Subcutaneous abdominal adipose tissue (tissue), 5 donors: ENCODE results near the gene TOMM40L.

Experiments used
- H3K27ac ChIP-seq: one replicate; pipeline ENCODE4 v1.7.0; 2013; ENCODE audit warnings: low read depth, mild to moderate bottlenecking, inconsistent platforms, low read length, moderate library complexity
- H3K27me3 ChIP-seq, 5 donors: one replicate each; pipeline ENCODE4 v1.7.0; 2013; ENCODE audit warnings: low read length in 5 of 5, inconsistent platforms in 1 of 5; ENCODE audit not compliant: control insufficient read depth in 5 of 5, insufficient read depth in 4 of 5
- H3K36me3 ChIP-seq, 5 donors: one replicate each; pipeline ENCODE4 v1.7.0; 2013; ENCODE audit warnings: low read length in 5 of 5; ENCODE audit not compliant: control insufficient read depth in 5 of 5, insufficient read depth in 5 of 5
- H3K4me1 ChIP-seq, 5 donors: one replicate each; pipeline ENCODE4 v1.7.0; 2013; ENCODE audit warnings: low read length in 5 of 5, mild to moderate bottlenecking in 3 of 5, moderate library complexity in 1 of 5; ENCODE audit not compliant: control insufficient read depth in 5 of 5, insufficient read depth in 5 of 5
- H3K4me3 ChIP-seq, 5 donors: one replicate each; pipeline ENCODE4 v1.7.0; 2013; ENCODE audit warnings: low read length in 5 of 5, low read depth in 1 of 5
- H3K9ac ChIP-seq, 5 donors: one replicate each; pipeline ENCODE4 v1.7.0; 2013; ENCODE audit warnings: low read length in 5 of 5, mild to moderate bottlenecking in 4 of 5, moderate library complexity in 3 of 5
- H3K9me3 ChIP-seq, 5 donors: one replicate each; pipeline ENCODE4 v1.7.0; 2013; ENCODE audit warnings: low read length in 5 of 5; ENCODE audit not compliant: control insufficient read depth in 5 of 5
- donor health status: healthy.
- donor health status: healthy.
- donor health status: healthy.
- donor health status: healthy.
- donor health status: healthy.

TOMM40L gene

GRCh38 chr1:161196521-161197451, 29.1 kb upstream of the TOMM40L start:
- H3K4me3 ChIP-seq, result peak overlapping the region; percentile 56 to 85 (median 74)
- peaks cover 0 to 9% (median 0%) of the 10 kb centered on the region in 5 donors for H3K27me3 ChIP-seq
- H3K27ac ChIP-seq, result peak overlapping the region; percentile 100
- H3K36me3 ChIP-seq, result peaks cover 0 to 52% (median 29%) of the 10 kb centered on the region in 5 donors
- H3K9me3 ChIP-seq, result no peaks in the 10 kb centered on the region
- peaks cover 65 to 100% (median 97%) of the 10 kb centered on the region in 5 donors for H3K4me1 ChIP-seq
- peak overlapping the region; percentile 81 to 94 (median 87) for H3K9ac ChIP-seq

DNA sequence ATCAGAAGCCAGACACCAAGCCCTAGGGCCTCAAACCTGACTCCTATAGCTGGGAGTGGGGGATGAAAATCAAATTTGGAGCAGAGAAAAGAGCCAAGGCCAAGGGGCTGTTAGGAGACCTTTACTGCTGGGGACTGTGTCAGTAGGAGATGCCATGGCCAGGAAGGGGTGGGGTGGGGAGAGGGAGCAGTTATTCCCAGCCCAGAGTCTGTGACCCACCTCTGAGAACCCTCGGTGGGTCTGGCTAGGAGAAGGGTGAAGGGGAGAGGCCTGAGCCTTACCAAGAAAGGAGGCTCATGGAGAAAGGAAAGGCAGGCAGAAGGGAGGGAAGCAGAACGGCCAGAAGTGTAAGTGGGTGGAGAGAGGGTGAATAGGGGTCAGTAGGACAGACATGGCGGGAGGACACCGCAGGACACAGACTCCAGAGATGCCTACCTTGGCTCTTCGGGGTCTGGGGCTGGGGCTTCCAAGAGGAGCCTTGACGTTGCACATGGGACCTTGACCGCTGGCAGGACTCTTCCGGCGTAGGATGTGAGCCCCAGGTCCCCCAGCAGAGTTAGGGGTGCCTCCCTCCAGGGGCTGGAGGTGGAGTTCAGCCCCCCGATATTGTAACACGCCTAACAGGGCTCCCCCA, 28.2 kb upstream of the TOMM40L start:
- Histone ChIP-seq H3K4me3 (peak overlapping the region; percentile 56 to 85 (median 74)), H3K4me1 (peaks cover 67 to 96% (median 96%) of the 10 kb centered on the region in 5 donors)

GRCh38 chr1:161198194-161198896, 27.5 kb upstream of the TOMM40L start:
- Histone ChIP-seq H3K27ac (peak overlapping the region; percentile 100), H3K4me1 (peaks cover 62 to 96% (median 96%) of the 10 kb centered on the region in 5 donors), H3K9ac (peak overlapping the region; percentile 81 to 94 (median 87)), H3K4me3 (peak overlapping the region; percentile 56 to 85 (median 74)), H3K9me3 (no peaks in the 10 kb centered on the region), H3K36me3 (peaks cover 0 to 37% (median 21%) of the 10 kb centered on the region in 5 donors), H3K27me3 (peaks cover 0 to 9% (median 0%) of the 10 kb centered on the region in 5 donors)

More for the DNA sequence above, 28.2 kb upstream of the TOMM40L start:
- Histone ChIP-seq H3K9ac (peak overlapping the region; percentile 81 to 94 (median 87)), H3K27ac (peak overlapping the region; percentile 100), H3K36me3 (peaks cover 0 to 43% (median 23%) of the 10 kb centered on the region in 5 donors), H3K27me3 (peaks cover 0 to 9% (median 0%) of the 10 kb centered on the region in 5 donors), H3K9me3 (no peaks in the 10 kb centered on the region)

DNA sequence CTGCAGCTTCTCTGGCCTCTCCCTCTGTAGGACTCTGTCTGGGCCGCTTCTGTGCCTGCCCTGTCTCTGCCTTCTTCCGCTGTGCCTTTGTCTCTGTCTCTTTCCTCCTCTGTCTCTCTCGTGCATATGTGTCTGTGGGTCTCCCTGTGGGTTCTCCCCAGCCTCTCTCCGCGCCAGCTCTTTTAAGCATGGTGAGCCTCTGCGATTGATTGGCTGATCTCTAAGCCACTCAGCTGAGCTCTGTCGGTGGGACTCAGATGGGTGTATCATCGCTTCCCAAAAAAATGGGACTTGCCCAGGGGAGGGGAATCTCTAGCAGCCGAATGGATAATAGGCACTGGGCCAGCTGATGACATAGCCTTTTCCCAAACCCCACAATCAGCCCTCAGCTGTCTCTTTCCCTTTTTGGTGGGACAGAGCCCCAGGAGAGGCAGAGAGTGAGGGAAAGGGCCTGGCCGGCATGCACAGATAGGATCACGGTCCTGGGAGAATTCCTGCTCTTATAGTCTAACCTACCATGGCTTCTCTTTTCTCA, 26.9 kb upstream of the TOMM40L start, which contains the start of gene ADAMTS4:
ADAMTS4 (minus strand) TSS at position 158 of the 535 bp plus-strand sequence. CDS start 427 bp downstream, outside the sequence.
- Histone ChIP-seq H3K27ac (peak within 1 kb of the TSS; percentile 100), H3K9ac (peak within 1 kb of the TSS; percentile 81 to 94 (median 92)), H3K9me3 (no peaks in the 10 kb centered on the region), H3K4me1 (peaks cover 58 to 95% (median 94%) of the 10 kb centered on the region in 5 donors), H3K27me3 (peaks cover 0 to 9% (median 0%) of the 10 kb centered on the region in 5 donors), H3K36me3 (peaks cover 0 to 36% (median 19%) of the 10 kb centered on the region in 5 donors), H3K4me3 (peak within 1 kb of the TSS; percentile 56 to 85 (median 74))

GRCh38 chr1:161199506-161200139, 26.2 kb upstream of the TOMM40L start:
- peaks cover 0 to 9% (median 0%) of the 10 kb centered on the region in 5 donors for H3K27me3 ChIP-seq
- H3K9me3 ChIP-seq, result no peaks in the 10 kb centered on the region
- peaks cover 4 to 33% (median 19%) of the 10 kb centered on the region in 5 donors for H3K36me3 ChIP-seq
- peak overlapping the region; percentile 81 to 94 (median 92) for H3K9ac ChIP-seq
- H3K4me1 ChIP-seq, result peaks cover 54 to 88% (median 87%) of the 10 kb centered on the region in 5 donors
- H3K4me3 ChIP-seq, result peak overlapping the region in 1 of 5 donors; percentile 85
- H3K27ac ChIP-seq, result peak overlapping the region; percentile 100

DNA sequence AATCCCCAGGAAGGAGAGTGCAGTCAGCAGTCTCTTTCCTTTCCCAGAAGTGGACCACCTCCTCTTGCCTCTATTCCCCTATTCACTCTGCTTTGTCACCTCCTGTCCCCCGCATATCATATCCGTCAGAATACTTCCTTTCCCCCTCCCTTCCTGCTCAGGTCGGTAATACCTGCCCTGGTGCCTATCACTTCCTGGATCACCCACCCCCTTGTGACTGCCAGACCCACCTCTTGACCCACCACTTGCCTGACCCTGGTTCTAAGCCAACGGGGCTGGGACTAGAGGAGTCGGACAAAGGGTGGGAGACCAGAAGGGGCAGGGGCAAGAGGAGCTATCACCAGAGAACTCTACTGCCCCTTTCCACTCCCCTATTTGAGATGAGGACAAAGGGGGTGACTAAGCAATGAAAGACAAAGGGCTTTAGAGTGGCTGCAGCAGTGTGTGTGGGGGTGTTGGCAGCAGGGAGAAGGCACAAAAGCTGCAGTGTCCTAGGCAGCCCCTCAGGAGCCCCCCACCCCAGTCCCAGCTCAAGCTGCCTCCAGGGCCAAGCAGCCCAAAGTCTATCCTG, 25.4 kb upstream of the TOMM40L start:
- Histone ChIP-seq H3K27ac (peak overlapping the region; percentile 100), H3K9ac (peak overlapping the region; percentile 86 to 94 (median 93)), H3K36me3 (peaks cover 4 to 25% (median 10%) of the 10 kb centered on the region in 5 donors), H3K27me3 (peaks cover 0 to 9% (median 0%) of the 10 kb centered on the region in 5 donors), H3K4me1 (peaks cover 48 to 84% (median 78%) of the 10 kb centered on the region in 5 donors), H3K9me3 (no peaks in the 10 kb centered on the region), H3K4me3 (peak overlapping the region; percentile 74 to 97 (median 93))

DNA sequence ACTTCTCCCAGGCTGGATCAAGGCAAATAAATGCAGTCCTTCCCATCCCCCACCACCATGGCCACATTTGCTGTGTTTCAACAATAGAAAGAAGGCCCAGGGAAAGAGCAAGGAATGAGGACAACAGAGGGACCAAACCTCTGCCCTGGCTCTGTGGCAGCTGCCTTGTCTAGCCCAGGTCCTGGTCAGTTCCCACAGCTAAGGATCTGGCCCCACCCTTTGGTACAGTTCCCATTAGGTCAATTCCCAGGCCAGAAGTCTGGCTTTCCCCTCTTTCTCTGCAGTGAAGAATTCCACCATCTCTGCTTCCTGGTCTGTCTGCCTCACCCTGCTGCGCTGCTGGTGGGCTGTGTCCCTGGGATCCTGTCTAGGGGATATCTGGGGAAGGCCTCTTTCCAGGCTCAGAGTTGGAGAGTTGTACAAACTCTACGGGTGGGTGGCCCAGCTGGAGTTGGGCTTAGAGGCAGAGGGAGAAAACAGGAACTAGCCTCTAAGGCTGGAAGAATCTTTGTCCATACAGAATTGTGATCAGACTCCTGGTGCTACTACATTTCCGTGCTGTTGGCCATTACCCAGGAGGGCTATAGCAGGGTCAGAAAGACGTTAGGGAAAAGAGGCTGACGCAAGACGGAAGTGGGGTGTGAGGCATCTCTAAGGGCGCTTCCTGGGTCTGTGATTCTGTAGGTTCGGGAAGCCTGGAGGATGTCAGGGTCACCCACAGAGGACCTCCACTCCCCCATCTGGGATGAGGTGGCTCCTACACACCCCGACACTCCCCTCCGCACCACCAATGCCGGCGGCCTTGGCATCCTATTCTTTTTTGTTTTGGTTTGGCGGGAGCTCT, 24.6 kb upstream of the TOMM40L start:
- Histone ChIP-seq H3K9me3 (no peaks in the 10 kb centered on the region), H3K36me3 (peaks cover 3 to 25% (median 7%) of the 10 kb centered on the region in 5 donors), H3K27me3 (peaks cover 0 to 9% (median 0%) of the 10 kb centered on the region in 5 donors), H3K4me3 (peak overlapping the region; percentile 74 to 97 (median 93)), H3K4me1 (peaks cover 46 to 78% (median 71%) of the 10 kb centered on the region in 5 donors), H3K9ac (peak overlapping the region; percentile 86 to 94 (median 93)), H3K27ac (peak overlapping the region; percentile 100)
